Right atrium auricular region (tissue), 2 donors: ENCODE results near the gene LRP1. TPM values are rescaled to one million over a fixed set of nuclear protein-coding genes. Genes with fewer than 3 reads are reported as not detected.

ENCODE experiments used
- DNase-seq: peaks from one replicate; pipeline ENCODE4 v3.0.0-alpha.2; 2019; ENCODE audit warnings: low spot score
- H3K27ac ChIP-seq, 2 donors: fragments of 200-600 bp; sonication (generic); 1 replicate in 1 of 2; 2 replicates in 1 of 2; pipeline ENCODE4 v1.5.1; 2016 to 2019
- H3K27me3 ChIP-seq, 2 donors: fragments of 200-600 bp; sonication (generic); one replicate each; pipeline versions ENCODE4 v1.5.1 to v1.6.0; 2017 to 2019
- H3K36me3 ChIP-seq: fragments of 200-600 bp; sonication (generic); one replicate; pipeline ENCODE4 v1.5.1; 2016
- H3K4me1 ChIP-seq, 2 donors: fragments of 200-600 bp; sonication (generic); one replicate each; pipeline versions ENCODE4 v1.5.1 to v1.6.0; 2017 to 2019
- H3K4me3 ChIP-seq, 2 donors: fragments of 200-600 bp; sonication (generic); 1 replicate in 1 of 2; 2 replicates in 1 of 2; pipeline ENCODE4 v1.5.1; 2017 to 2019; ENCODE audit warnings: mild to moderate bottlenecking in 1 of 2, moderate library complexity in 1 of 2
- H3K9me3 ChIP-seq, 2 donors: fragments of 200-600 bp; sonication (generic); one replicate each; pipeline ENCODE4 v1.5.1; 2019
- total RNA-seq, 2 donors: library from RNA; depleted of rRNA; stranded (reverse); fragments of >200 nt; gene quantifications; one replicate each; pipeline ENCODE4 v1.1.0, GENCODE V29; 2016
- TF ChIP-seq, protein P1 (sequence below), 2 donors: fragments of 200-600 bp; sonication (generic); IDR thresholded peaks; one replicate each; pipeline ENCODE4 v1.5.1; 2019; ENCODE audit warnings: antibody characterized with exemption in 2 of 2

Gene LRP1
- total RNA-seq, 2 donors from 2014 or later = 89.4 to 211 TPM

DNA sequence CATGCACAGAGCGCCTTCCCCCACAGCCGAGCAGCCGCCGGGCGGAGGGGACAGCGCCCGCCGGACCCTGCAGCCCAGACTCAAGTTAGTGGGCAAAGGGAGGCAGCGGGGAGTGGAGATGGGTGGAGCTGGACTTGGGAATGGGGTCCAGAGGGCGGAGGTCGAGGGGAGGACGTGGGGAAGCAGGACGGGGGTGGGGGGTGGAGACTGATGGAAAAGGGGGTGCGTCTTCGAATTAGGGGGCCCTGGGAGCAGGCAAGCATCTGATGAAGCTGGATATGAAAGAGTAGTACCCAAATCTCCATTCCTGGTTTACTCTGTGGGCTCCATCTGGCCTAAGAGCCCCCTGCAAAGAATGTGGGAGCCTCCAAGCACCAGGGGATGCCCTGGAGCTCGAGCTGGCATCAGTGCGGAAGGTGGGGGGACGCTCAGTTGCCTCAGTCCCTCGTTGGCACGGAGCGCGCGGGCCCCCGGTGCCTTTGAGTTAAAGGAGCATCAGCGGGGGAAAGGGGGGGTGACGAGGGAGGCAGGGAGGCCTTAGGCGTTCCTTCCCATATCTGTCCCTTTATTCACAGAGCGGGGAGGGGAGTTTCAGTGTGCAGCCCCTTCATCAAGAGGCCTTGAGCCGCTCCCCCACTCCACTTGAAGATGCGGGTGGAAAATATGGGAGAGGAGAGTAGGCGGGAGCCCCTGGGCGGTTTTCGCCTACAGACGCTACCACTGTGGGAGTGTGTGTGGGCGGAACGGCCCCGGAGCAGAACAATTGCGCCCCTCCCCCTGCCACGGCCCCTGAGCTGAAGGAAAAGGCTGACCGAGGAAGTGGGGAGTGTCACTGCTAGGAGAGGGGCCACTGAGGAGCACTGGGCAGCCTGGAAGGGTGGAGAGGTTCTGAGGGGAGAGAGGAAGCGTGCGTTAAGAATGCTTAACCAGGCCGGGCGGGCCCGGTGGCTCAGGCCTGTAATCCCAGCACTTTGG is 38.7 kb upstream of the LRP1 start:
- DNase-seq = peak; percentile 86
- H3K27me3 ChIP-seq = no peaks in the 10 kb centered on the region
- H3K27ac ChIP-seq = peak overlapping the region; percentile 97 to 100
- H3K4me3 ChIP-seq = peak overlapping the region; percentile 82 to 84
- no peaks in the 10 kb centered on the region for H3K9me3 ChIP-seq
- TF ChIP-seq, protein P1, sequence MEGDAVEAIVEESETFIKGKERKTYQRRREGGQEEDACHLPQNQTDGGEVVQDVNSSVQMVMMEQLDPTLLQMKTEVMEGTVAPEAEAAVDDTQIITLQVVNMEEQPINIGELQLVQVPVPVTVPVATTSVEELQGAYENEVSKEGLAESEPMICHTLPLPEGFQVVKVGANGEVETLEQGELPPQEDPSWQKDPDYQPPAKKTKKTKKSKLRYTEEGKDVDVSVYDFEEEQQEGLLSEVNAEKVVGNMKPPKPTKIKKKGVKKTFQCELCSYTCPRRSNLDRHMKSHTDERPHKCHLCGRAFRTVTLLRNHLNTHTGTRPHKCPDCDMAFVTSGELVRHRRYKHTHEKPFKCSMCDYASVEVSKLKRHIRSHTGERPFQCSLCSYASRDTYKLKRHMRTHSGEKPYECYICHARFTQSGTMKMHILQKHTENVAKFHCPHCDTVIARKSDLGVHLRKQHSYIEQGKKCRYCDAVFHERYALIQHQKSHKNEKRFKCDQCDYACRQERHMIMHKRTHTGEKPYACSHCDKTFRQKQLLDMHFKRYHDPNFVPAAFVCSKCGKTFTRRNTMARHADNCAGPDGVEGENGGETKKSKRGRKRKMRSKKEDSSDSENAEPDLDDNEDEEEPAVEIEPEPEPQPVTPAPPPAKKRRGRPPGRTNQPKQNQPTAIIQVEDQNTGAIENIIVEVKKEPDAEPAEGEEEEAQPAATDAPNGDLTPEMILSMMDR (IDR thresholded peaks at IDR 0.05) = no peak
- peaks cover 27% of the 10 kb centered on the region for H3K36me3 ChIP-seq
- H3K4me1 ChIP-seq = peaks cover 0 to 68% of the 10 kb centered on the region in 2 donors

DNA sequence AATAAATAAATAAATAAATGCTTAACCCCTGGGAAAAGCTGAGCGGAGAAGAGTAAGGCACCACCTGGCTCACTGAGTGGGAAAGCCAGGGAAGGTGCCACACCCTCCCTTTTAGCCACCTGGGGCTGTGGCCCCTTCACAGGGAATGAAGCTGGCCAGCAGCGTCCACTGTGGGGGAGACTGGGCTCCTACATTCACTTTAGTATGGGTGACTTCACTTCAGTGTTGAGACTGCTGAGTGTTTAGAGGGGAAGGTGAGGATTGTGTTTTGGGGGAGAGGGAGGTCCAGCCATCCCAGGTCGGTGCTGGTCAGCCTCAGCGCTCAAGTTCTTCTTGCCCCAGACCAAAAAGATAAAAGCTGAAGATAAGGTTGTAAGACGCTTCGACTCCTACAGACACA is 37.8 kb upstream of the LRP1 start:
- H3K36me3 ChIP-seq = peaks cover 36% of the 10 kb centered on the region
- peak overlapping the region; percentile 97 to 100 for H3K27ac ChIP-seq
- H3K27me3 ChIP-seq = no peaks in the 10 kb centered on the region
- H3K4me1 ChIP-seq = peaks cover 0 to 71% of the 10 kb centered on the region in 2 donors
- no peak for DNase-seq
- peak overlapping the region; percentile 82 to 84 for H3K4me3 ChIP-seq
- no peaks in the 10 kb centered on the region for H3K9me3 ChIP-seq
- TF ChIP-seq, protein P1 (IDR thresholded peaks at IDR 0.05) = no peak

DNA sequence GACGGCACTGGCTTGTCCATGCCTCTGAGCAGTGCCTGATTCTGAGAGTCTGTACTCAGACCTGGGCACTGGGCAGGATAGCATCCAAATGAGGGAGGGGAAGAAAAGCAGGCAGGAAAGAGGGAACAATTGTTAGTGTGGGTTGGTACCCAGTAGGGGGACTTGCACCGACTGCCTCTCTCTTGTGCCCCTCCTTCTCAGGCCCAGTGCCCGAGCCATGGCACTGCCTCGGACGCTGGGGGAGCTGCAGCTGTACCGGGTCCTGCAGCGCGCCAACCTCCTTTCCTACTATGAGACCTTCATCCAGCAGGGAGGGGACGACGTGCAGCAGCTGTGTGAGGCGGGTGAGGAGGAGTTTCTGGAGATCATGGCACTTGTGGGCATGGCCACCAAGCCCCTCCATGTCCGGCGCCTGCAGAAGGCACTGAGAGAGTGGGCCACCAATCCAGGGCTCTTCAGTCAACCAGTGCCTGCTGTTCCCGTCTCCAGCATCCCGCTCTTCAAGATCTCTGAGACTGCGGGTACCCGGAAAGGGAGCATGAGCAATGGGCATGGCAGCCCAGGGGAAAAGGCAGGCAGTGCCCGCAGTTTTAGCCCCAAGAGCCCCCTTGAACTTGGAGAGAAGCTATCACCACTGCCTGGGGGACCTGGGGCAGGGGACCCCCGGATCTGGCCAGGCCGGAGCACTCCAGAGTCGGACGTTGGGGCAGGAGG is 37.2 kb upstream of the LRP1 start:
- Histone ChIP-seq H3K36me3 (peaks cover 41% of the 10 kb centered on the region), H3K9me3 (no peaks in the 10 kb centered on the region), H3K27me3 (no peaks in the 10 kb centered on the region), H3K27ac (peak overlapping the region in 1 of 2 donors; percentile 100), H3K4me1 (peaks cover 0 to 66% of the 10 kb centered on the region in 2 donors), H3K4me3 (peak overlapping the region; percentile 82 to 84)
- DNase-seq = no peak
- TF ChIP-seq, protein P1 (IDR thresholded peaks at IDR 0.05) = no peak

DNA sequence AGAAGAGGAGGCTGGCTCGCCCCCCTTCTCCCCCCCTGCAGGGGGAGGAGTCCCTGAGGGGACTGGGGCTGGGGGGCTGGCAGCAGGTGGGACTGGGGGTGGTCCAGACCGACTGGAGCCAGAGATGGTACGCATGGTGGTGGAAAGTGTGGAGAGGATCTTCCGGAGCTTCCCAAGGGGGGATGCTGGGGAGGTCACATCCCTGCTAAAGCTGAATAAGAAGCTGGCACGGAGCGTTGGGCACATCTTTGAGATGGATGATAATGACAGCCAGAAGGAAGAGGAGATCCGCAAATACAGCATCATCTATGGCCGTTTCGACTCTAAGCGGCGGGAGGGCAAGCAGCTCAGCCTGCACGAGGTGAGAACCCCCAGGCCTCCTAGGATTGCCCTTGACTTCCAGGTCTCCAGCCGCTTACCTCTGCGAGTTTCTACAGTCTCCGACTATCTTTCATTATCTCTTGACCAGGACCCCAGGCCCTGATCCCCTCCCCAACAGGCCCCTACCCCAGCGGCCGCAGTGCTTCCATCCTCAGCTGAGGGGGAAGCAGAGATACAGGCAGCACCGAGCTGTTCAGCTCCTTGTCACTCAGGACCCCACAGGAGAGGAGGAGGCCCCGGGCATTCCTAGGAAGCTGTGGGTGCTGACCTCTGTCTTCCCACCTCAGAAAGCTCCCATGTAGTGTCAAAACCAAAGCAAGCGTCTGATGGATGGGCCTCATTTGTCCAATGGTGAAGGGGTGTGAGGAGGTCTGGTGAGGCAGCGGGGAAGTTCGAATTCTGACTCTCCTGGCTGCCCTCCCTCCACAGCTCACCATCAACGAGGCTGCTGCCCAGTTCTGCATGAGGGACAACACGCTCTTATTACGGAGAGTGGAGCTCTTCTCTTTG is 36.4 kb upstream of the LRP1 start:
- H3K27me3 ChIP-seq = no peaks in the 10 kb centered on the region
- H3K9me3 ChIP-seq = no peaks in the 10 kb centered on the region
- H3K36me3 ChIP-seq = peaks cover 49% of the 10 kb centered on the region
- H3K27ac ChIP-seq = peak overlapping the region; percentile 15 to 74
- no peak for DNase-seq
- peaks cover 0 to 62% of the 10 kb centered on the region in 2 donors for H3K4me1 ChIP-seq
- no peak overlapping the region for H3K4me3 ChIP-seq
- TF ChIP-seq, protein P1 (IDR thresholded peaks at IDR 0.05) = no peak

DNA sequence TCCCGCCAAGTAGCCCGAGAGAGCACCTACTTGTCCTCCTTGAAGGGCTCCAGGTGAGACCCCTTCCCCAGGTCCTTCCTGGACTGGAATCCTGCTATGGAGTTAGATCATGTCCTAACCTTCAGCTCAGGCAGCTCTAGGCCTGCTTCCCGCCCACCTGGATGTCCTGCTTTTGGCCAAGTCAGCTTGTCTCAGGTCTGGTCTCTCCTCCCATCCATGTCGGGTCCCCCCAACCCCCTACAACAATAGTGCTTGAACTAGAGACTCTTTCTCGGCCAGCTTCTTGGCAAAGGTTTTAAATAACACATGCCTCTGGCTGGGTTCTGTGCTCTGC is 35.8 kb upstream of the LRP1 start:
- Histone ChIP-seq H3K36me3 (peaks cover 50% of the 10 kb centered on the region), H3K4me1 (peaks cover 0 to 60% of the 10 kb centered on the region in 2 donors), H3K27me3 (no peaks in the 10 kb centered on the region), H3K9me3 (no peaks in the 10 kb centered on the region), H3K27ac (peak overlapping the region; percentile 15 to 74), H3K4me3 (no peak overlapping the region)
- TF ChIP-seq, protein P1 (IDR thresholded peaks at IDR 0.05) = no peak
- DNase-seq = no peak
